HG03095 (cell line): Measurements from ENCODE around the gene CDC7.

Source experiments
- ATAC-seq: cut with Tn5 transposase; IDR thresholded peaks from one replicate; pipeline ENCODE4 v1.9.1; 2021; ENCODE audit warnings: moderate library complexity; ENCODE audit not compliant: unreplicated experiment

CDC7 gene

DNA sequence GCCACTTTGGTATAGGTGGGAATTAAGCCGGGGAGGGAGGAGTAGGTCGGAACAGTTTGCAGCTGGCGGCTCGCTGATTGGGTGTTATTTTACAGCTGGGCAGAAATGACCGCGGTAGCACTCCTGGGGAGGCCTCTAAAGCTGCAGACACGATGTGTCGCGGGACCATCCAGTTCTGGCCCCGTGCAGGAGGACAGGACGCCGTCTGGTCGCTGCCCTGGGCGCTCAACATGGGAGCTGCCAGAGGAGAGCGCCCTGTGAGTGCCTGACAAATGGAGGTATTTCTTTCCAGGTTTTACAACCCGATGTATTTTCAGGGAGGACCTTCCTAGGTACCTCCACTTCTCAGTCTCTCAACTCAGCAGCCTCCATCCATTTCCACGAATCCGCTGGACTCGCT is 46.2 kb downstream of the CDC7 start:
- no peak for ATAC-seq

DNA sequence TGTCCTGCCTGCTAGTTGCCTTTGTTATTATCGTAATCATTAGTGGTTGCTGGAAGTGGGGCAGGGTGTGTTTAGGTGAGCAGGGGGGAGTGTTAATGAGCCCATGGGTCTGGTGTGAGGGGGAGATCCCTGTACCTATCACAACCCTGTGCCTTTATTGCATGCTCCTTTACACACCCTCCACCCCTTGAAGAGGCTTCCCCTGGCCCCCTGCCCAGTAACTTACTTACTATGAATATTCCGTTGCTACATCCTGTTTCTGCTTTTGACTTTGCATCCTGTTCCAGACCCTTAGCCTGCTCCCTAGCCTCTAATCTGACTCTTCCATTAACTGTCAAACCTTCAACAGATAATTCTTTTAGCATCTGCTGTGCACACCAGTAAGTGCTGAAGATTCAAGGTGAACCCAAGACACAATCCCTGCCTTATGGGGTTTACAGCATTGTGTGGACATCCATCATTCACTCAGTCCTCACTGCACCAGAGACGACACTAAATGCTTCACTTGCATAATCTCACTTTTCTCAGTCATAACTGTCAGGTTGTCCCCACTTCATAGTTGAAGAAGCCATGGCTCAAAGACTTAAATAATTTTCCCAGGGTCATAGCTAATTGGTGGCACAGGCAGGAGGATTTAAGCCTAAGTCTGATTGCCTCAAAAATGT is 47.9 kb downstream of the CDC7 start:
- ATAC-seq: no peak

DNA sequence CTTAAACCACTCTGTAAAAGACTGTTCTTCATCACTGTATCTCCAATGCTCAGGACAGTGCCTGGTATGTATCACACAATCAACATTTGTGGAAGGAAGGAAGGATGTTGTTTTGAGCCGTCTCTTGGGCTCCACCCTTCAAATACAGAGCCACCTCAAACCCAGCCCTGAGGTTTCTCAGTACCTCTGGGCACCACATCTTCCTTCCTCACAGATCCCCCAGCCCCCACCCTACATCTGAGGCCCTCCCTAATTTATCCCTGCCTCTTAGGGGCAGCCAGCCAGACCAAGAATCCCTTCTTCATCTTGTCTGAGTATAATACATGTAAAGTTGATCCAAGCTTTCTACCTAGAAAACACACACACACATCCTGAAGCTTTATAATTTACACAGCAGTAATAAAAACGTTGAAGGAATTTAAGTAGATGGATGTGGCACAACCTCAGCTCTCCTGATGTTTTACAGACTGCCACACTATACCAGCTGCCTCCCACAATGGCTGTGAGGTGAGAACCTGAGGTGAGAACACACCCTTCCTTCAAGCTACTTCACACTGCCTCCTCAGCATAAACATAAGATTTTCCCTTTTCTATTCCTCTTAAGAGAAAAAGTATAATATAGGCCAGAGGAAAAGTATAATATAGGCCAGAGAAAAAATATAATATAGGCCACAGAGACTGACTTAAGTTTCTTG is 48.5 kb downstream of the CDC7 start:
- no peak for ATAC-seq

DNA sequence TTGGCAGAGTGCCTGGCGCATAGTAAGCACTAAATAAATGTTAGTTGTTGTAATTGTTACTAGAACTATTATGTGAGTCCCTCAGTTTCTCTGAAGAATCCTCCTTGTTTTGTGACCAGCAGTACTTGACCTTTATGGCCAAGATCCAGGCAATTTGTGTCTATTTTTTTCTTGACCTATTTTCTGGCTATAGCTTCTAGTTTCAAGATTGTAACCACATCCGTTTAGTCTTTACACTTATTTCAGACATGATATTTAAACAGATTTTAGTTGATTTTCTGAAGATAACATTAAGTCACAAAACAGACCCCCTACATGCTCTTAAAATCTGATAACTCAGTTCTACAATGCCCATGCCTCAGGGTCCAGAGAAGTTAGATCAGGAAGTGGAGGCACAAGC is 50.3 kb downstream of the CDC7 start:
- ATAC-seq: no peak

DNA sequence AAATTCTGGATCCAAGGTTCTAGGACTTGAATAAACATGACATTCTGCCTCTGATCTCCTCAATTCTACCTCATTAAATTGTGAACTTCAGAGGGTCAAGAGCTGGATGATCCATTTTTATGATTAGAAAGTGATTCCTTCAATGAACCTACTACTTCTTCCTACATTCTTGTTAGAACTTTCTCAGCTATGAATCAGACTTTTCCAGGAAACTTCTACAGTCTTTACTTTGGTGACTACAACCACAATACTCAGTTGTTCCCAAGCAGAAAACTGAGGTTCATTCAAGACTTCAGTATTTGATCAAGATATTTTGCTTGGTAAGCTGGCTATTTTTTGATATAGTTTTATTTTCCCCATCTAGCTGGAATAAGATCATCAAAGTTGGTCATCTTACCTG is 51.4 kb downstream of the CDC7 start:
- ATAC-seq: no peak

DNA sequence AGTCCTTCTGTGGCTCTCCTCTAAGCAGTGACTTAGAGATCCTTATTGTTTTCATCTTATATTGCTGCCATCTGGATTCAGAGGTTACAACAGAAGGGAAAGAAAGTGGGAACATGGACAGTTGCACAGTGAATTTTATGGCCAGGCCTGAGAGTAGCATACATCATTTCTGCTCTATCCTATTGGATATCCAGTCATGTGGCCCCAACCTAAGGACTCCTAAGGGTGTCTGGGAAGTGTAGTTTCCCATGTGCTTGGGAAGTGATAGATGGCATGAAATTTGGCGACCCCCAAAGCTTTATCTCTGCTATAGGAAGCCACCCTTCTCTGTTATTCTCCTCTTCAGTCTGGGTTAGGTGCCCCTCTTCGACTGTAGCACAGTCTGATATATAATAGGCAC is 51.9 kb downstream of the CDC7 start:
- no peak for ATAC-seq

DNA sequence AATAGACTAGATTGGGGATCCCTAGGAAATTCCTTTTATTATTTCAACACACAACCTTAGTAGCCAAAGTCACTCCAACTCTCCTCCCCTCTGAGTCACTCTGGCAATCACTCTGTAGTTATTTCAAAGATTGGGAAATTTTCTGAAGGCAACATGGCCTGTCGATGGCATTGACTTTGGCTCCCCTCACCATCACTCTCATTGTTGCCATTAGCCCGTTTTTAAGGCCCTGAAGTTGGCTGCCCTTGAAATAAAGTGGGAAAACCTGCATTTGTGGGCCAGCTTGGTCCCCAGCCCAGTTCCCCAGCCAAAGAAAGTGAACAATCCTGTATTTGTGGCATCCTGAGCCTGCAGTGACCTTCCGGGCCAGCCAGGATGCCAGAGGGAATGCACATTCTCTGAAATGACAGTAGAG is 52.5 kb downstream of the CDC7 start:
- no peak for ATAC-seq

DNA sequence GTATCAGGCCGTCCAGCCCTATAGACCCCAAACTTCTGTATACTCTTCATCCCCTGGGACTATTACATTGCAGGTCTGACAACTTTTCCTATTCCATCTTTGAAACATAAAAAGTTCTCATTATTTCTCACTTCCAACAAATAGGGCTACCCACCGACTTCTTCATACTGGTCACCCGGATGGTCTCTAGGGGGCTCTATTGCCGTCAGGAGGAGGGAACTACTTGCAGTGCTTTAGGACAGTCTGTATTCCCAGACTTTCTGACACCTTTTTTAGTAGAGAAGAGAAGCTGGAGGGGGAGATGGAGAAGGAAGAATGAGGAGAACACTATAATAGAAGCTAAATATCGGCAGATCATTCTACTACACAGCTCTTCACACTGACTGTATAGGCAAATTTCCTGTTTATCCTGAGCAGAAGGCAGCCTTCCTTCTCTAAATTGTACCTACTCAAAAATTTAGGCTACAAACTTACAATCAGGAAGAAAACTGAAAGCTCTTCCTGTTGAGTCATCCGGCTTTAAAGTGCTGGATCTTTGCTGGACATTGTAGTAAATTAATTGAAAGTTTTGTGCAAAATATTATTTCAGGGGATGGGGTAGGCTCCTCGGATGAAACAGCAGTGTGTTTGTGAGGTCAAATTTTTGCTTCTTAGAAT is 54.6 kb downstream of the CDC7 start:
- ATAC-seq: no peak

DNA sequence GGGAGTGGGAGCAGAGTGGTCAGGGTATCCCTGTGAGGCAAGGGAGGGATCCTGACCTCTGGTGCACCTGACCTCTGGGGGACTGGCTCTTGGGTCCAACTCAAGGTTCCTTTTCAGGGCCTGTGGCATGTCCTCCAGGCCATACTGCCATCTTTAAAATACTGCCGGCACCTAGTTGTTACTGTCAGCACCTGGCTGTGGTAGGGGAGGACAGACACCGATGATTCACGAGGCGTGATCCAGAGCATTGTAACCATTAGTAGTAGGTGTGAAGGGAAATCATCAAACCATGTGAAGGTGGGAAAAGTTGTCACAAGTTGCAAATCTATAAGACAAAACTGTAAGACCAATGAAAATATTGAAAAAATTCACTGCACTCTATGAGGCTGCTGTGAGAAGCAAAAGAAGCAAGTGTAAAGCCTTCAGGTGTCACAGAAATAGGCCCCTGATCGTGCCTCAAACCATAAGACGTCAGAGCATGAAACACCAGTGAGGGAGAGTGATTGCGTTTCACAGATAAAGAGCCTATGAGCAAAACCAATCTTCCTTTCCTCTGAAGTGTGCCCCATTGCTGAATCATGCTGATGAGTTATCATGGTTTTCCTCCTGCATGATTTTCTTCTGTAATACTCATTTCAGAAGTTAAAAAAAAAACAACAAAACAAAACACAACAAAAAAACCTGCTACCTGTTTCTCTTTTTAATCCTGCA is 55.3 kb downstream of the CDC7 start:
- ATAC-seq: peak; percentile 68

DNA sequence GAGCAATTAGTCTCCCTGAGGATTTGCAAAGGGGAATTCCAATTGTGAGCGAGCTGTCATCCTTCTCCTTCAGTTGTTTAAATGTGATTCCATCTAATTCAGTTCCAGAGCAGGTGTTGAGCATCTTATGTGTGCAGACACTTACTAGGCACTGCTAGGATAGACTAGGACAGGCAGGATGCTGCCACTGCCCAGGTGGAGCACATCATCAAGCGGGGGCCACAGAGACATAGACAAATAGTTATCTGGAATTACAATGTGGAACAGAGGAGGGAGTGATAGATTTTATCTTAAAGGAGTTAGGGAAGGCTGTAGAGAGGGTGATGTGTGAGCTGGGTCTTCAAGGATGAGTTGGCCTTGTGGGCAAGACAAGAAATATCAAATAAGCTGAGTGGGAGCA is 55.9 kb downstream of the CDC7 start:
- ATAC-seq: peak; percentile 20

DNA sequence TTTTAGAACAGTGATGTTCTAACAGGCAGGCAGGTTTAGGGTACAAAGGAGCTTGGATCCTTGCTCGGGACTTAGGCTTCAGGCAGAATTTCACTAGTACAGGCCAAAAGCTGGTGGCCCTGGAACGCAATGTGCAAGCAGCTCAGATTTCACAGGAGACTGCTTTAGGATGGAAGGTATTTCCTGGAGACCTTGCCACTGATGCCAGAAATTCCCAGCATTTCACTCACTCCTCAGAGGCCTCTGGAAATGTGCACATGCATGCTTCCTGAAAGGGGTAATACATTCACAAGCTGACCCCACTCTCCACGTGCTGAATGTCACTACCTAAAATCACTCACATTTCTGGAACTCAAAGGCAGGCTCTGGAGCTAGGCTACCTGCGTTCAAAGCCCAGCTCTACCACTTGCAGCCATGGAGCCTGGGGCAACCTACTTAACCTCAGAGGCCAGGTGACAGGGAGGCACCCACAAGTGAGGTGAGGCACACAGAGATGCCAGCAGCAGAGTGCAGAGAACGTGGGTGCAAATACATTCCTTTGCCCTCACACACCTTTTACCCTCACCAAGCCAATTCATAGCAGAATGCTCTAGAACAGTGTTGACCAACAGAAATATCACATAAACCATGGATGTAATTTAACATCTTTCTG is 56.5 kb downstream of the CDC7 start:
- ATAC-seq: no peak

DNA sequence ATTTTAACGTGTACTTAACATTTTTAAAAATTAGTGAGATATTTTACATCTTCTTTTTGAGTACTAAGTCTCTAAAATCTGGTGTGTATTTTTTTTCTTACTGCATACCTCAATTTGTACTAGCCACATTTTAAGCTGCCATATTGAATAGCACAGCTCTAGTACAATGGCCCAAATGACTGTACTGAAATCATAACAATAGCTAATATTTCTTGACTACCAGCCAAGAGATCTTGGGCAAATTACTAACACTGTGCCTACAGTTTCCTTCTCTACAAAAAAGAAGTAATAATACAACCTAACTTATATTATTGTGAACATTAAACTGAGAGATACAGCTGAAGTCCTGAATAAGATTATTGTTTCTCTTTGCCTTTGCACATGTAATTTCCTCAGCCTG is 57.2 kb downstream of the CDC7 start:
- no peak for ATAC-seq

DNA sequence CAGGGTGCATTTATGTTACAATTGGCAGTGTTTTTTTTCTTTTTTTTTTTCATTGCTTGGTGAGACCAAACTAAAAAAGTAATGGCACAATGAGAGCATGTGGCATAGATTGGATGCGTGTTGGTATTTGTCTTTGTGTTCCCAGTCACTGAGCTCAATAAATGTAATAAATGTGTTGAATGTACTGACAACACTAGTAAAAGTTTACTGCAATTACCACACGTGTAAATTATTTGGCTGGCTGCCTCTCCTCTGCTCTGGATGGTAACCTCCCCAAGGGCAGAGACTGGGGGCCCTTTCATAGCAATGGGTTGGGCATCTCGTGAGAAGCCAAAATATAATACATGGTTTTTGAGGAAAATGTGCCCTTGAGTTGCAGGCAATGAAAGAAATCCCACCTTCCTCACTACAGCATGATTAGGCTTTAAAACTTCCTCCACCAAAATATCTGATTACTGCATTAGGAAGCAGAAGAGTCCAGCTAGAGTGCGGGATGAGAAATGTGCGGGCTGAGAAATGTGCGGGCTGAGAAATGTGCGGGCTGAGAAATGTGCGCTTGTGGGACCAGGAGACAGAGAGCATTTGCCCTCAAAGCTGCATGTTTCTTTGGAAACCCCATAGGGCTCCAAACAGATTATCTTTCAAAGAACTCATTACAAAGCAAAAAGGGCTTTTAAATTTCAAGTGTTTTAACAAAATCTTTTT is 58.5 kb downstream of the CDC7 start:
- no peak for ATAC-seq

DNA sequence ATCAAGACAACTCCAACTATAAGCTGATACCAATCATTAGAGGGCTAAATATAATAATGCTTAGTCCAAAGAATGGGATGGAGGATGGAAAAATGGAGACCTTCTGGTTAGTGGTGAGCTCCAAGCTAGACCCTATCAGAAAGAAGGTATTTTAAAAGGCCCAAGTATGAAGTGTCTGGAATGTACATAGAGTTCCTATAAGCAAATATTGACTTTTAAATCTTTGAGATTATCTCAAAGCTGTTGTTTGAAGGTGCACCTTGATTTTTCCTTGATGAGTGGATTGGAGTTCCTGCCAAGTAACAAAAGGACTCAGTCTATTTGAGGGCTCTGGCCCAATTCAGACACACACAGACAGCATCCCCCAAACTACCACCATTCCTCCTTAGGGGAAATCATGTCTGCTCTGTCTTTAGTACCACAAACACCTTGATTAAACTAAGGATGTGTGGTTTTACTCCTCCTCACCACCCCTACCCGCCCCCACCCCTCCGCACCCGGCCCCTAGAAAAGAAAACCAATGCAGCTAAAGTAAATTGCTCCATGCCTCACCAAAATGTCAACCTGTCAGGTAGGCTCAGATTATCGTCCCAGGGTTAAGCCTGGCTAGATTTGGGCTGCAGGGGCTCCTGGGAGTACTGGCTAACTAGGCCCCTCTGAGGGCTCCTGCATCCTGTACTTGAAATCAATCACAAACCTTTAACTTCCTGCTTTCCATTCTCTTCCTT is 59.4 kb downstream of the CDC7 start:
- no peak for ATAC-seq

DNA sequence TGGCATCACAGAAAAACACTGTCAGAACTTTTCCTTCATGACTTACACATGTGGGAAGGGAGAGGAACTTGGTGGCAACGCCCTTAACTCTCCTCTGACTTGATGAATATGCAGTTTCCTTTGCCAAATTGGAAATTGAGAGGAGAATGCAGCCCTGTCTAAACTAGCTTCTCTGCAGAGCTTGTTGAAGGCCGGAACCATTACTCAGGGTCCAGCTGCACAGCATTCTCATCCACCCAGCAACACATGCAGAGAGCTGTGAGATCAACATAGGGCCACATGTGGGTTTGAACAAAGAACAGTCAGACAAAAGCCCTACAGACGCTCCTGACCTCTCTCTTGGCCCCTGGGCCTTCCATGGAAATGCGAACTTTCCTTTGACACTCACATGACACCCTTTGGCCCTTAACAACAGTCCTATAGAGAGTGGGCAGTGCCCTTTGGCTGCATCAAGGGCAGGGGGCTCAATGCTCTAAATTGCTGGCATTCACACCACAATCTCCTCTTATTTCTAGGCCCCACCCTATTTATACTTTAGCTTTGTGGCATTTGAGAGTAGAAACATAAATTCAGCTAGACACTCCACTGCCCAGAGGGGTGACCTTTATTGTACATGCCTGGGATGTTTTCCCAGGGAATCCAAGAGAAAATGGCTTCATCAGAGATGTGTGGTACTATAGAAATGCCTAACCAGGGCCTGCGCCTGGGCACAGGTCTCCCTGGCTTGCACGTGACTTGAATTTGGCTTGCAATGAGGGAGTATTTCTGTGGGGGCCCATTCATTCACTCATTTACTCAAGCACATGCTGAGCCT is 64.4 kb downstream of the CDC7 start:
- no peak for ATAC-seq

DNA sequence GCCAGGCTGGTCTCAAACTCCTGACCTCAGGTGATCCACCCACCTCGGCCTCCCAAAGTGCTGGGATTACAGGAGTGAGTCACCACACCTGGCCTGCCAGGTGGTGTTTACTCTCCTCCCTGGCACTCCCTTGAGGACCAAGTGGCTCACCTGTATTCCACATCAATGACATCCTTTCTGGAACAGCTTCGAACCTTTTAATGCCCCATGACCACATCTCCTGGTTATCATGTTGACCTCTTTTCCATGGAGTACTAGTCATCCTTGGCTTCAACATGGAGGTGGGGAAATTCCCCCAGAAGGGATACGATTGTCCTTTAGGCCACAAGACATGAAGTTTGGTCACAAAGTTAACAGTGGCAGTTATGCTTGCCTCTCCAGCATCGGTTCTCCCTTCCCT is 66.9 kb downstream of the CDC7 start:
- no peak for ATAC-seq

DNA sequence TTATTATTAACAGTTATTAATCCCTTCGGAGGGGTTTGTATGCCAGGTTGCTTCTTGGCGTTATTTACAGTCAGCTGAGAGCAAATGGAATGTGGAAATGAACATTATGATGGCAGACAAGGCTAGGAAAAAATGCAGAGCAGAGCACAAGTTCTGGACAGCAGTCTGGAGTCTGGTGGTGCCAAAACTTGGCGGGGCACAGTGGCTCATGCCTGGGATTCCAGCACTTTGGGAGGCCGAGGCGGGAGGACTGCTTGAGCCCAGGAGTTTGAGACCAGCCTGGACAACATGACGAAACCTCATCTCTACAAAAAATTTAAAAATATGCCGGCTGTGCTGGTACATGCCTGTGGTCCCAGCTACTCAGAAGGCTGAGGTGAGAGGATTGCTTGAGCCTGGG is 67.6 kb downstream of the CDC7 start:
- ATAC-seq: no peak

DNA sequence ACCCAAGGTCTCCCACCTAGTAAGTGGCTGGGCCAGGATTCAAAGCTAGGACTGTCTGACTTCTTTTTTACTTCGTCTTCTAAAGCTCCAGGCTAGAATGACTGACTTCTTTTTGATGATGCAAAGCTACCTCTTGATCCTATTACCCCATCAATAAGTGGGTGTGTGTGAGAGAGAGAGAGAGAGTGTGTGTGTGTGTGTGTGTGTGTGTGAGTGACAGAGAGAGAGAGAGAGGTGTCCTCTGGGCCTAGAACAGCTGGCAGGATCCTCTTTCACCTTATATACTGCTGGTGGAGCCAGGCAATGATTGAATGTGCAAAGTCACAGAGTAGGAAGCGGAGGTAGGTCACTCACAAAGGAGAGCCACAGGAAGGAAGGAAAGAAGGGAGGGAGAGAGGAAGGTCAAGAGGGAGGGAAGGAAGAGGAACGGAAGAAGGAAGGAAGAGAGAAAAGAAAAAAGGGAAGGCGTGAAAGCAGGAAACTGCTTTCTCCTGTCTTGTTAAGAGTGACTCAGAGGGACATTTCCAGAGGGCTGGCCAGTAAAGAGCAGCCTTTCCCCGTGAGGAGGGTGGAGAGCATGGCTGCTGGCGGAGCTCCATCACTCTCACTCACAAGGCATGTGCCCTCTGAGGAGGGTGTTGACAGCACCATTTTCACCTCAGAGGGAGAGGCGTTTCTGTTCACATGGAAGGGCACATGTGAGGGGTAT is 68.9 kb downstream of the CDC7 start:
- no peak for ATAC-seq

DNA sequence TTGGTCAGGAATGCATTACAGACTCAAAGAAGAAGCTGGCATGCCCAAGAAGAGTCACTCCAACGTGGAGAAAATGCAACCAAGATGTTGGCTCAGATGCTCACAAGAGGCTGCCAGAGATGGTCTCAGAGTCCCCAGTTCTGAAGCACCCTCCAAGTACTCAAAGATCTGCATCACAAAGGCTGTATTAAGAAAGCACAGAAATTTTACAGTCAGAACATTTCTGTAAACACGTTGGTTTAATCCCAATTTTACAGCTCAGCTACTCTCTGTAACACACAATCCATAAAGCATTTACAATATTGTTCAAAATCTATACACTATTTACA is 69.4 kb downstream of the CDC7 start:
- ATAC-seq: no peak
